Adrenal gland (tissue), 12 donors: ENCODE data around the gene DCAF11. TPM values are rescaled to one million over a fixed set of nuclear protein-coding genes. Genes with fewer than 3 reads are reported as not detected.

Experiments used
- DNase-seq, 7 donors: peaks; one replicate each; pipeline ENCODE4 v3.0.0-alpha.2; 2019 to 2020
- H3K27ac ChIP-seq, 5 donors: fragments of 200-600 bp; sonication (generic) in 4 of 5; 1 replicate in 3 of 5; 2 replicates in 2 of 5; pipeline versions ENCODE4 v1.5.1 to v1.8.0; 2016 to 2020; ENCODE audit warnings: mild to moderate bottlenecking in 1 of 5
- H3K27me3 ChIP-seq: fragments of 200-600 bp; 2 replicates; pipeline ENCODE4 v1.8.0; 2021
- H3K36me3 ChIP-seq, 2 donors: fragments of 200-600 bp; replicated peaks in 1 of 2; 1 replicate in 1 of 2; 2 replicates in 1 of 2; pipeline versions ENCODE4 v1.5.1 to v1.8.0; 2018 to 2022
- H3K4me1 ChIP-seq, 2 donors: fragments of 200-600 bp; replicated peaks in 1 of 2; 1 replicate in 1 of 2; 2 replicates in 1 of 2; pipeline versions ENCODE4 v1.5.1 to v1.8.0; 2018 to 2021
- H3K4me3 ChIP-seq, 4 donors: fragments of 200-600 bp; sonication (generic) in 3 of 4; one replicate each; pipeline ENCODE4 v1.5.1; 2016 to 2018
- H3K9me3 ChIP-seq, 3 donors: fragments of 200-600 bp; sonication (generic) in 1 of 3; replicated peaks in 1 of 3; 1 replicate in 2 of 3; 2 replicates in 1 of 3; pipeline versions ENCODE4 v1.5.1 to v1.8.0; 2016 to 2021
- CTCF ChIP-seq, 6 experiments: fragments of 450-650 bp in 4 of 6; fragments of 200-600 bp in 2 of 6; sonication (generic) in 1 of 6; IDR thresholded peaks; 1 replicate in 5 of 6; 2 replicates in 1 of 6; pipeline versions ENCODE4 v1.5.1 to v1.8.0; 2016 to 2021; ENCODE audit warnings: antibody characterized with exemption in 6 of 6, mild to moderate bottlenecking in 2 of 6, moderate library complexity in 1 of 6
- POLR2A ChIP-seq, 2 donors: fragments of 450-650 bp; IDR thresholded peaks; one replicate each; pipeline ENCODE4 v1.6.1; 2017; ENCODE audit warnings: antibody characterized with exemption in 2 of 2, mild to moderate bottlenecking in 2 of 2, moderate library complexity in 1 of 2
- WGBS, 4 donors: extraction: QIAGEN DNeasy Blood & Tissue Kit in 2 of 4; methylation state at CpG; one replicate each; pipeline versions ENCODE4 v1.1.5 to v1.1.7; 2013 to 2017; 5-methylcytosine and 5-hydroxymethylcytosine counted together
- intact Hi-C, 2 donors: fragments of 100-400 bp; cut with DNase I; formaldehyde crosslinking; loops; one replicate each; pipeline versions ENCODE4 v1.14.1 to v1.15.0; 2022 to 2023
- polyA plus RNA-seq, 3 donors: library from polyadenylated mRNA; stranded (reverse); fragments of 200-250 nt in 2 of 3; fragments of 350-450 nt in 1 of 3; fragmentation: Illumina TruSeq in 1 of 3; extraction: RNeasy Lipid Tissue Mini Kit (QIAGEN cat#74804) in 1 of 3; gene quantifications; one replicate each; pipeline ENCODE4 v1.2.3, GENCODE V29; 2013 to 2014
- total RNA-seq, 9 donors: library from RNA; depleted of rRNA in 4 of 9; stranded (reverse); fragments of >200 nt in 4 of 9; fragments of 120-200 nt in 1 of 9; fragmentation: NEBNext Ultra II Directional in 1 of 9; extraction: Animal tissue kit (Norgen Biotek cat#: 25700) in 1 of 9; gene quantifications; one replicate each; pipeline versions ENCODE4 v1.1.0 to v1.2.4, GENCODE V29; 2013 to 2023
- donor health status: healthy with polysubstance abuse.
- donor health status: Bipolar disorder and iron deficiency.
- donor health status: DM: yes; HTN: yes; CAD: no.
- donor health status: DM: no; HTN: no; CAD: no.
- donor health status: DM: no; HTN: no; CAD: no.
- donor health status: DM: yes; HTN: yes; CAD: no.

DCAF11 gene
- total and polyA plus RNA-seq, 12 donors, result 40.4 to 401 (median 120) TPM

- Histone ChIP-seq H3K27ac (no peak overlapping the region), H3K4me1 (no peaks in the 10 kb centered on the region), H3K4me3 (no peak overlapping the region), H3K27me3 (no peaks in the 10 kb centered on the region), H3K9me3 (no peaks in the 10 kb centered on the region), H3K36me3 (no peaks in the 10 kb centered on the region)
- TF ChIP-seq CTCF (IDR thresholded peaks at IDR 0.05) (no peak), POLR2A (IDR thresholded peaks at IDR 0.05) (no peak)
- no peak for DNase-seq
- 89 to 93% (median 90%) methylated on average over 3 of the region's 3 CpGs for WGBS, 4 donors
- intact Hi-C loops, result loop anchor here in 1 of 2 donors (10.0 kb wide), 1 partner anchor 109 kb away; no protein-coding TSS in a partner anchor
Measured at GRCh38 chr14:24083462-24083861, 31.1 kb upstream of the DCAF11 start.

GRCh38 chr14:24084440-24084839 is 30.1 kb upstream of the DCAF11 start:
- Histone ChIP-seq H3K9me3 (no peaks in the 10 kb centered on the region), H3K36me3 (no peaks in the 10 kb centered on the region), H3K27me3 (no peaks in the 10 kb centered on the region), H3K4me3 (no peak overlapping the region), H3K27ac (no peak overlapping the region), H3K4me1 (no peaks in the 10 kb centered on the region)
- DNase-seq, result no peak
- no peak for TF ChIP-seq CTCF (IDR thresholded peaks at IDR 0.05)
- no peak for TF ChIP-seq POLR2A (IDR thresholded peaks at IDR 0.05)
- intact Hi-C loops, result loop anchor here in 1 of 2 donors (10.0 kb wide), 1 partner anchor 110 kb away; no protein-coding TSS in a partner anchor
- WGBS, 4 donors, result 85 to 96% (median 95%) methylated on average over 2 of the region's 2 CpGs

GRCh38 chr14:24085215-24085614 is 29.4 kb upstream of the DCAF11 start:
- no peak overlapping the region for H3K4me3 ChIP-seq
- no peaks in the 10 kb centered on the region for H3K9me3 ChIP-seq
- TF ChIP-seq POLR2A (IDR thresholded peaks at IDR 0.05), result no peak
- no peak for TF ChIP-seq CTCF (IDR thresholded peaks at IDR 0.05)
- no peak overlapping the region for H3K27ac ChIP-seq
- no peak for DNase-seq
- 85 to 95% (median 88%) methylated on average over 3 of the region's 3 CpGs for whole genome bisulfite sequencing, 4 donors
- H3K27me3 ChIP-seq, result no peaks in the 10 kb centered on the region
- no peaks in the 10 kb centered on the region for H3K36me3 ChIP-seq
- intact Hi-C loops, result loop anchor here in 1 of 2 donors (10.0 kb wide), 1 partner anchor 110 kb away; no protein-coding TSS in a partner anchor
- no peaks in the 10 kb centered on the region for H3K4me1 ChIP-seq

GRCh38 chr14:24086193-24086955 is 28.2 kb upstream of the DCAF11 start:
- H3K36me3 ChIP-seq, result no peaks in the 10 kb centered on the region
- H3K4me1 ChIP-seq, result no peaks in the 10 kb centered on the region
- WGBS, 4 donors, result 88 to 99% (median 92%) methylated on average over 3 of the region's 3 CpGs
- DNase-seq, result no peak
- no peak overlapping the region for H3K27ac ChIP-seq
- TF ChIP-seq POLR2A (IDR thresholded peaks at IDR 0.05), result no peak
- TF ChIP-seq CTCF (IDR thresholded peaks at IDR 0.05), result no peak
- intact Hi-C loops, result loop anchor here in 1 of 2 donors (10.0 kb wide), 1 partner anchor 112 kb away; no protein-coding TSS in a partner anchor
- no peaks in the 10 kb centered on the region for H3K27me3 ChIP-seq
- no peaks in the 10 kb centered on the region for H3K9me3 ChIP-seq
- H3K4me3 ChIP-seq, result no peak overlapping the region
